Naive B cell (primary cell): Measurements from ENCODE around the gene SBNO2. TPM values are rescaled to one million over a fixed set of nuclear protein-coding genes. Genes with fewer than 3 reads are reported as not detected.

ENCODE experiments used
- ATAC-seq, 2 donors: fragments of 150-1000 bp; cut with Tn5 transposase; 2 replicates each; pipeline ENCODE4 v1.10.0; 2021; ENCODE audit warnings: low read depth in 2 of 2, mild to moderate bottlenecking in 2 of 2, moderate library complexity in 2 of 2
- DNase-seq: peaks from one replicate; pipeline ENCODE4 v3.0.0; 2022
- H3K27ac Mint-ChIP-seq, 6 donors: one replicate each; pipeline ENCODE4 v1.8.0; 2020 to 2022; ENCODE audit warnings: mild to moderate bottlenecking in 6 of 6, mixed read lengths in 6 of 6, moderate library complexity in 5 of 6, inconsistent platforms in 2 of 6
- H3K27me3 Mint-ChIP-seq, 3 donors: one replicate each; pipeline ENCODE4 v1.8.0; 2021 to 2022; ENCODE audit warnings: mixed read lengths in 3 of 3, mild to moderate bottlenecking in 1 of 3
- H3K36me3 Mint-ChIP-seq, 2 donors: one replicate each; pipeline ENCODE4 v1.8.0; 2020 to 2022; ENCODE audit warnings: mixed read lengths in 2 of 2, inconsistent platforms in 1 of 2, mild to moderate bottlenecking in 1 of 2
- H3K4me1 Mint-ChIP-seq, 3 donors: one replicate each; pipeline ENCODE4 v1.8.0; 2020 to 2022; ENCODE audit warnings: mixed read lengths in 3 of 3, inconsistent platforms in 1 of 3, mild to moderate bottlenecking in 1 of 3, moderate library complexity in 1 of 3
- H3K4me3 Mint-ChIP-seq, 8 donors: one replicate each; pipeline ENCODE4 v1.8.0; 2020 to 2022; ENCODE audit warnings: mild to moderate bottlenecking in 8 of 8, mixed read lengths in 8 of 8, moderate library complexity in 8 of 8, inconsistent platforms in 2 of 8
- H3K9me3 Mint-ChIP-seq, 7 donors: one replicate each; pipeline ENCODE4 v1.8.0; 2020 to 2022; ENCODE audit warnings: mixed read lengths in 7 of 7, mild to moderate bottlenecking in 5 of 7, inconsistent platforms in 2 of 7, moderate library complexity in 1 of 7
- polyA plus RNA-seq, 6 donors: library from polyadenylated mRNA; unstranded; fragments of 300-500 nt; fragmentation: Illumina TruSeq; gene quantifications; one replicate each; pipeline ENCODE4 v1.2.3, GENCODE V29; 2021; ENCODE audit warnings: low read depth in 6 of 6

Gene SBNO2
- polyA plus RNA-seq, 6 donors from 2014 or later, result 0.78 to 2.3 (median 1.3) TPM

GRCh38 chr19:1169411-1169791 is 4.7 kb downstream of the SBNO2 start:
- Mint-ChIP-seq H3K27ac (peak overlapping the region in 2 of 6 donors; percentile 24 to 32), H3K4me1 (peaks cover 27 to 38% (median 38%) of the 10 kb centered on the region in 3 donors), H3K9me3 (no peaks in the 10 kb centered on the region), H3K36me3 (peaks cover 0 to 8% of the 10 kb centered on the region in 2 donors), H3K27me3 (no peaks in the 10 kb centered on the region), H3K4me3 (peak overlapping the region in 2 of 8 donors; percentile 46 to 81)
- no peak for DNase-seq
- no peak for ATAC-seq

GRCh38 chr19:1168572-1169410 is 5.3 kb downstream of the SBNO2 start:
- Mint-ChIP-seq H3K36me3 (peaks cover 0 to 8% of the 10 kb centered on the region in 2 donors), H3K4me1 (peaks cover 26 to 36% (median 36%) of the 10 kb centered on the region in 3 donors), H3K4me3 (peak overlapping the region in 1 of 8 donors; percentile 33), H3K27me3 (no peaks in the 10 kb centered on the region), H3K27ac (no peak overlapping the region), H3K9me3 (no peaks in the 10 kb centered on the region)
- ATAC-seq (no peak), DNase-seq (no peak)

- no peak for ATAC-seq
- Mint-ChIP-seq H3K27me3 (no peaks in the 10 kb centered on the region), H3K27ac (no peak overlapping the region), H3K4me3 (peak overlapping the region in 1 of 8 donors; percentile 33), H3K4me1 (peaks cover 25 to 40% (median 38%) of the 10 kb centered on the region in 3 donors), H3K9me3 (no peaks in the 10 kb centered on the region), H3K36me3 (peaks cover 0 to 8% of the 10 kb centered on the region in 2 donors)
- DNase-seq, result no peak
These were observed 6.1 kb downstream of the SBNO2 start for GRCh38 chr19:1167687-1168571.

- Mint-ChIP-seq H3K9me3 (no peaks in the 10 kb centered on the region), H3K36me3 (peaks cover 0 to 8% of the 10 kb centered on the region in 2 donors), H3K27me3 (no peaks in the 10 kb centered on the region), H3K4me3 (peak overlapping the region in 1 of 8 donors; percentile 30), H3K27ac (peak overlapping the region in 1 of 6 donors; percentile 32), H3K4me1 (peaks cover 27 to 37% (median 34%) of the 10 kb centered on the region in 3 donors)
- ATAC-seq (no peak), DNase-seq (no peak)
These were observed 7.0 kb downstream of the SBNO2 start for GRCh38 chr19:1166872-1167573.

GRCh38 chr19:1164684-1165531 is 9.2 kb downstream of the SBNO2 start:
- DNase-seq, result no peak
- ATAC-seq, result no peak
- peak overlapping the region in 1 of 6 donors; percentile 61 for H3K27ac Mint-ChIP-seq
- no peaks in the 10 kb centered on the region for H3K27me3 Mint-ChIP-seq
- H3K4me1 Mint-ChIP-seq, result peaks cover 16 to 24% (median 22%) of the 10 kb centered on the region in 3 donors
- no peak overlapping the region for H3K4me3 Mint-ChIP-seq
- H3K36me3 Mint-ChIP-seq, result no peaks in the 10 kb centered on the region
- H3K9me3 Mint-ChIP-seq, result no peaks in the 10 kb centered on the region

GRCh38 chr19:1163934-1164683 is 10.0 kb downstream of the SBNO2 start:
- H3K36me3 Mint-ChIP-seq, result no peaks in the 10 kb centered on the region
- no peak overlapping the region for H3K27ac Mint-ChIP-seq
- H3K4me1 Mint-ChIP-seq, result peaks cover 13 to 19% (median 19%) of the 10 kb centered on the region in 3 donors
- H3K9me3 Mint-ChIP-seq, result no peaks in the 10 kb centered on the region
- no peak overlapping the region for H3K4me3 Mint-ChIP-seq
- no peaks in the 10 kb centered on the region for H3K27me3 Mint-ChIP-seq
- no peak for ATAC-seq
- no peak for DNase-seq

GRCh38 chr19:1163283-1163933 is 10.7 kb downstream of the SBNO2 start:
- Mint-ChIP-seq H3K4me3 (no peak overlapping the region), H3K27ac (peak overlapping the region in 1 of 6 donors; percentile 42)

GRCh38 chr19:1162404-1163282 is 11.4 kb downstream of the SBNO2 start:
- no peaks in the 10 kb centered on the region for H3K9me3 Mint-ChIP-seq
- peak overlapping the region in 2 of 6 donors; percentile 42 to 45 for H3K27ac Mint-ChIP-seq
- no peaks in the 10 kb centered on the region for H3K27me3 Mint-ChIP-seq
- H3K4me1 Mint-ChIP-seq, result peaks cover 13 to 19% (median 19%) of the 10 kb centered on the region in 3 donors
- peak; percentile 14 to 32 for ATAC-seq
- H3K36me3 Mint-ChIP-seq, result no peaks in the 10 kb centered on the region
- H3K4me3 Mint-ChIP-seq, result peak overlapping the region in 1 of 8 donors; percentile 37
- DNase-seq, result no peak

More at GRCh38 chr19:1163283-1163933, 10.7 kb downstream of the SBNO2 start:
- H3K27me3 Mint-ChIP-seq, result no peaks in the 10 kb centered on the region
- no peaks in the 10 kb centered on the region for H3K9me3 Mint-ChIP-seq
- H3K36me3 Mint-ChIP-seq, result no peaks in the 10 kb centered on the region
- DNase-seq (no peak), ATAC-seq (no peak)
- peaks cover 13 to 19% (median 19%) of the 10 kb centered on the region in 3 donors for H3K4me1 Mint-ChIP-seq

- ATAC-seq (no peak), DNase-seq (no peak)
- Mint-ChIP-seq H3K36me3 (no peaks in the 10 kb centered on the region), H3K27me3 (no peaks in the 10 kb centered on the region), H3K4me3 (no peak overlapping the region), H3K4me1 (peaks cover 12 to 19% (median 18%) of the 10 kb centered on the region in 3 donors), H3K9me3 (no peaks in the 10 kb centered on the region), H3K27ac (no peak overlapping the region)
These were observed 12.4 kb downstream of the SBNO2 start for GRCh38 chr19:1161716-1162115.

- Mint-ChIP-seq H3K27me3 (no peaks in the 10 kb centered on the region), H3K36me3 (no peaks in the 10 kb centered on the region), H3K4me3 (no peak overlapping the region), H3K9me3 (no peaks in the 10 kb centered on the region), H3K27ac (no peak overlapping the region), H3K4me1 (peaks cover 6 to 14% (median 10%) of the 10 kb centered on the region in 3 donors)
- ATAC-seq (no peak), DNase-seq (no peak)
These were observed 14.0 kb downstream of the SBNO2 start for GRCh38 chr19:1159864-1160595.
